Right hindlimb (tissue), 1 donor: ENCODE measurements around the gene ATP11A.
"Not testable (repeated sequence)": the region's sequence is repeated elsewhere in the genome, so short reads cannot be mapped to it uniquely, and the experiment has no call there.

Experiments used
- DNase-seq: peaks from one replicate; pipeline ENCODE4 v3.0.0-alpha.2; 2018

Gene ATP11A

DNA sequence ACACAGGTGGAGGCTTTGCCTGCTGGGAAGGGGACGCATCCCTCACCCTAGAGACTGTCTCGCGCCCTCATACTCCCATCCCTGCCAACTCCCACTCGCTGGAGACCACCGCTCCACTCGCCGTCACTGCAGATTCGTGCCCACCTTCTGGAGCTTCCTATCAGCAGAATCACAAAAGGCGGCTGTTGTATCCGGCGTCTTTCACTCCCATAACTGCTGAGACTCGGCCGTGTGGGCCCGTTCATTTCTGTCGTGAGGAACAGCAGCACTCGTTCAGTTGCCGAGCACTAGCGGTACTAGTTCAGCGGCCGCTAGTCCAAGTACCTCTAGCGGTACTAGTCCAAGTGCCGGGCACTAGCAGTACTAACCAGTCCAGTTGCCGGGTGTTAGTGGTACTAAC lies 154.6 kb downstream of the ATP11A start:
- DNase-seq: no peak

DNA sequence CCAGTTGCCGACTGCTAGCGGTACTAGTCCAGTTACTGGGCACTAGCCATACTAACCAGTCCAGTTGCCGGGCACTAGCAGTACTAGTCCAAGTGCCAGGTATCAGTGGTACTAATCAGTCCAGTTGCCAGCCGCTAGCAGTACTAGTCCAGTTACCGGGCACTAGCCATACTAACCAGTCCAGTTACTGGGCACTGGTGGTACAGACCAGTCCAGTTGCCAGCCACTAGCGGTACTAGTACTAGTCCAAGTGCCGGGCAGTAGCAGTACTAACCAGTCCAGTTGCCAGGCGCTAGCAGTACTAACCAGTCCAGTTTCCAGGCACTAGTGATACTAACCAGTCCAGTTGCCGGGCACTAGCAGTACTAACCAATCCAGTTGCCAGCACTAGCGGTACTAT lies 155.0 kb downstream of the ATP11A start:
- no peak for DNase-seq

DNA sequence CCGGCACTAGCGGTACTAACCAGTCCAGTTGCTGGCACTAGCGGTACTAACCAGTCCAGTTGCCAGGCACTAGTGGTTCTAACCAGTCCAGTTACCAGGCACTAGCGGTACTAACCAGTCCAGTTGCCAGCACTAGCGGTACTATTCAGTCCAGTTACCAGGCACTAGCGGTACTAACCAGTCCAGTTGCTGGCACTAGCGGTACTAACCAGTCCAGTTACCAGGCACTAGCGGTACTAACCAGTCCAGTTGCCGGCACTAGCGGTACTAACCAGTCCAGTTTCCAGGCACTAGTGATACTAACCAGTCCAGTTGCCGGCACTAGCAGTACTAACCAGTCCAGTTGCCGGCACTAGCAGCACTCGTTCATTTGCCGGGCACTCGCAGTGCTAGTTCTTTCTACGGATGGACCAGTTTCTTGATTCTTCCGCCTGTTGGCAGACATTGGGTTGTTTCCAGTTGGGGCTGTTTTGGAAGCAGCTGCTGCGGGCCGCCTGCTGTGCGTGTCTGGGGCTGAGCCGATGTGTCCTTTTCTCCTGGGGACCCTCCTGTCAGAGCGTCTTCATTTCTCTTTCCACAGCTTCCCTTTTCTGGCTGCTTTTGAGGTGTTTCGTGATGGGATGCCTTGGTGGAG lies 155.8 kb downstream of the ATP11A start:
- DNase-seq: no peak

DNA sequence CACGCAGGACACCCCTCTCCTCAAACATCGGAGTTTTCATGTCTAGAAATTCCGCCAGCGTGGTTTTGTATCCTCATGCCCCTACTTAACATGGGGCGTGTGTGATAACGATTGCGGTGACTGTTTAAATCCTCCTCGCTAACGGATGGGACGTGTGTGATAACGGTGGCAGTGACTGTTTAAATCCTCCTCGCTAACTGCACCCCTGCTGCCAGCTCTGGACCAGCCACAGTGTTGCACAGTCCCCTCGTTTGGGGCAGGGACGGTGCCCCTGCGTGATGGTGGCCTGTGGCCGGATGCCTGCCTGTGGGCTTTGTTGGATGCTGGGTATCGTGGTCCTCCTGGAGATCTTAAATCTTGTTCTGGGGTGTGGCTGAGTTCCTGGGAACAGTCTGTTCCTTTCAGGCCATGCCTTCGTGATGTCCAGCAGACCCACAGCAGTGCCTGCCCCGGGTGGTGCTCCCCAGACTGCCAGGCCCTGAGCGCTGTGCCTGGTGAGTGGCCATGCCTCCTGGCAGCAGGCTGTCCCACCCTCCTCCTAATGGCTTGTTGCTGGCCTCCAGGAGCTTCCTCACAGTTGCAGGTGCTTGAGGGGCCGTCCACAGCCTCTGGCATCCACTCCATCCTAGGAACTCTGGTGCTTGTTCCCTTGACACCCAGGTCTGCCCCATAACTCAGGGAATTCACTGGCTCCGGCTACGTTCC lies 156.7 kb downstream of the ATP11A start:
- DNase-seq: no peak

DNA sequence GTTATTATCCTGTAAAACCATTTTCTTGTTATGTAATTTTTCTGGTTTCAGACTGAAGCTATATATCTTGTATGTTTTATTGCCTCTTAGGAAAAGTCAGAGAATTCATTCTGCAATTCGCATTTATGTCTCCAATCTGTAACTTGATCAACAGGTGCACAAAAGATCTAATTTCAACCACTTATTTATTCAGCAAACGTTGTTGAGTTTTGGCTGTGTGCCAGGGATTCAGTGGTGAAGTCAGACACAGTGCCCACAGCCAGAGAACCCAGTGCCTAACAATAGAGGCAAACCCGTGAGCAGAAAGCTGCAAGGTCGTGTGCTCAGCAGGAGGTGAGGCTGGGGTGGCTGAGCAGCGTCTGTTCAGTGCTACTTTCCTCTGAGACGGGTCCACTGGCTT lies 159.7 kb downstream of the ATP11A start:
- DNase-seq: no peak

DNA sequence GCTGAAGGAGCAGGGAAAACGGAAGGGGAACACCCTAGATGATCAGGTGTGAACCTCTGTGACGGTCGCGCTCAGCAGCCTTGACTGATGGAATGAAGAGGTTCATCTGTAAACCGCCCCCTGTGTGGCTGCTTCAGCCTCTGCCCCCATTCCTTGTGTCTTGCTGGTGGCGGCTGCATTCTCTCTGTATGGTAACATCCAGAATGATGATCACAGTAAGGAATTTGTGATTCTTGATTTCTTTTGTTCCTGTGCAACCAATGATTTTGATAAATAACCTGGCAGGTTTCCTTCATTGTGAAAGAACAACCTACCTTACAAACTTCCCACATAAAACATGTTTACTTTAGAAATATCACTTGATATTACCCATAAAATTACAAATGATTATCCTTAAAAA lies 160.4 kb downstream of the ATP11A start:
- DNase-seq: no peak

DNA sequence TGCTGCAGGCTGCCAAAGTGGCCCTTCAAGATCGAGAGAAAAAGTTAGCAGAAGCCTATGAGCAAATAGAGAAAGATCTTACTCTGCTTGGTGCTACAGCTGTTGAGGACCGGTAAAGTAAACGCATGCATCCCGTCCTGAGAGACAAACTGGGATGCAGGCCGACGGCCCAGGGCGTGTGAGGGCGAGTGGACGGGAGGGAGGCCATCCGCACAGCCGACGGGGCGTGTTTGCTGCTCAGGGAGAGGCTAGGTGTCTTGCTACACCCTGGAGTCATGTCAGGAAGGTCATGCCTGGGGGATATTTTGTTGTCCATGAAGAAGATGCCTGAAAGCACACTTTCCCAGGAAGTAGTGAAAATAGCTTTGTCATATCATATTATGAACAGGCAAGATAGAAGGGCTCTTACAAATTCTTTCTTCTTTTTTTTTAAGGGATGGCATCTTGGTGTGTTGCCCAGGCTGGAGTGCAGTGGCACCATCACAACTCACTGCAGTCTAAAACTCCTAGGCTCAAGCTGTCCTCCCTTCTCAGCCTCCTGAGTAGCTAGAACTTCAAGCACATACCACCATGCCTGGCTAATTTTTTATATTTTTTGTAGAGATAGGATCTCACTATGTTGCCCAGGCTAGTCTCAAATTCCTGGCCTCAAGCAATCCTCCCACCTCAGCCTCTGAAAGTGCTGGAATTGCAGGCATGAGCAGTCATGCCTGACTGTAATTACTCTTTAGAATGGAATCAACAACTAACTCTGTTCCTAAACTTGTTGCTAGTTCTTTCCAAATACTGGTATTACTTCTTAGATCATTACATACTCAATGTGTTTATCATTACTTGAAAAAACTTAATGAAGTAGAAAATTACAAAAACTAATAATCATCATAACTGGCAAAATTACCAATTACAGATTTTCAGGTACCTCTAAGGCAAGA lies 161.5 kb downstream of the ATP11A start:
- DNase-seq: no peak

DNA sequence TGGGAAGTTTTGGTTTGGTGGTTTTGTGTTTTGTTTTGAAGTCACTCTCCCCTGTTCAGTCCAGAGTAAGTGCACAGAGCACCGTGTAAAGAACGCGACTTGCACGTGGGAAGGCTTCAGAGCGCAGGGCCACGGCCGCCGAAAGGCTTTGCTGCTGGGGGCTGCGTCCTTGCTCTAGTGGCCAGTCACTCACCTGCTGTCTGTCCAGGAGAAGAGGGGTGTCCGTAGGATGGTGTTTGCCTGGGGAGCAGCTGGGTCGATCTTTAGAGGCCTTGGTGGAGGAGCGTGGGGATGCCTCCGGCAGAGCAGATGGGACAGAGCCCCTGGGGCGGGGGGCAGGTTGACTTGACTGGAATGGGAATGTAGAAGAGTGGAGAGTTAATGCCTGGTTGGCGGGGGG lies 162.6 kb downstream of the ATP11A start:
- DNase-seq: no peak

DNA sequence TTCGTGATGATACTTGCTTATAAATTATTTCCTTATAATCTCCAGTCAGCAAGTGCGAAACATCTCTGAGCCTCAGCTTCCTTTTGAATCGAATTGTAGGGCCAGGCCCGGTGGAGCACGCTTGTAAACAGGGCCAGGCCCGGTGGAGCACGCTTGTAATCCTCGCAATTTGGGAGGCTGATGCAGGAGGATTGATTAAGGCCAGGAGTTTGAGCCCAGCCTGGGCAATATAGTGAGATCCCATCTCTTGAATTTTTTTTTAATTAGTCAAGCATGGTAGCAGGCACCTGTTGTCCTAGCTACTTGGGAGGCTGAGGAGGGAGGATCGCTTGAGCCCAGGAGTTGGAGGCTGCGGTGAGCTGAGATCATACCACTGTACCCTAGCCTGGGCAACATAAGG lies 163.0 kb downstream of the ATP11A start:
- no peak for DNase-seq

DNA sequence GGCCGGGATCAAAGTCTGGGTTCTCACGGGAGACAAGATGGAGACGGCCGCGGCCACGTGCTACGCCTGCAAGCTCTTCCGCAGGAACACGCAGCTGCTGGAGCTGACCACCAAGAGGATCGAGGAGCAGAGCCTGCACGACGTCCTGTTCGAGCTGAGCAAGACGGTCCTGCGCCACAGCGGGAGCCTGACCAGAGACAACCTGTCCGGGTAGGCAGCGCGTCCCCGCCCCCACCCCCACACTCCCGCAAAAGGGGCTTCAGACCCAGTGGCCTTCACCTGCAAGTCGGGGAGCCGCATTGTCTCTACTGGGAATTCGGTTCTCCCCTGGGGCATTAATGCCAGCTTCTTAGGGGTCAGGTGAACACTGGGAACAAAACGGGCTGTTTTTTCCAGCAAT lies 164.5 kb downstream of the ATP11A start:
- no peak for DNase-seq

DNA sequence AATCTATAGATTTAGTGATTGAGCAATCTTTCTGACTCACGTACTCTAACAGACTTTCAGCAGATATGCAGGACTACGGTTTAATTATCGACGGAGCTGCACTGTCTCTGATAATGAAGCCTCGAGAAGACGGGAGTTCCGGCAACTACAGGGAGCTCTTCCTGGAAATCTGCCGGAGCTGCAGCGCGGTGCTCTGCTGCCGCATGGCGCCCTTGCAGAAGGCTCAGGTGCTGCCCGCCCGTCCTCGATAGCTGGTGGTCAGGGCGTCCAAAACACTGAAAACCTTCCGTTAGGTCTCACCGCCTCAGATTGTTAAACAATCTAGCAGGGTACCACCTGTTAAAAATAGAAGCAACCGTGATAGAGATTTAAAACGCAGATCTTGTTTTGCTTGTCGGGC lies 166.0 kb downstream of the ATP11A start:
- no peak for DNase-seq

DNA sequence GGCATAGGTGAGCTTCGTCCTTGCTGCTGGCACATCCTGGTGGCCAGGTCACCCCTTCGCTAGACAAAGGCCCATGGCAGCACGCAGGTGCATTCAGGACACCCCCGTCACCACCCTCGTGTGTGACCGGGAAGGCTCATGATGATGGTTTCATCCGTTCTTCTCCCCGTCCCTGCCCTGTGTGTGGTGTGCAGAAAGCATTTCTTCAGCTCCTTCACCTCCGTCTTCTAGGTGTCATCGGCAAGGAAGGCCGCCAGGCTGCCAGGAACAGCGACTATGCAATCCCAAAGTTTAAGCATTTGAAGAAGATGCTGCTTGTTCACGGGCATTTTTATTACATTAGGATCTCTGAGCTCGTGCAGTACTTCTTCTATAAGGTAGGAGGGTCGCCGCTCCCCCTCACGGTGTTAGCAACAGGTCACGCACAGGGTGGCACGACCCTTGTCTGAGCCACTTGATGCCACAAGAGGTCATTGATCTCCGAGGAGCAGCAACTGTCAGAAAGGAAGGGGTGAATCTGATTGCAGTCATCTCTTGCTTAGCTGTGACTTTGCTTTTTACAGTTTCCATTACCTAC lies 168.2 kb downstream of the ATP11A start:
- DNase-seq: no peak

DNA sequence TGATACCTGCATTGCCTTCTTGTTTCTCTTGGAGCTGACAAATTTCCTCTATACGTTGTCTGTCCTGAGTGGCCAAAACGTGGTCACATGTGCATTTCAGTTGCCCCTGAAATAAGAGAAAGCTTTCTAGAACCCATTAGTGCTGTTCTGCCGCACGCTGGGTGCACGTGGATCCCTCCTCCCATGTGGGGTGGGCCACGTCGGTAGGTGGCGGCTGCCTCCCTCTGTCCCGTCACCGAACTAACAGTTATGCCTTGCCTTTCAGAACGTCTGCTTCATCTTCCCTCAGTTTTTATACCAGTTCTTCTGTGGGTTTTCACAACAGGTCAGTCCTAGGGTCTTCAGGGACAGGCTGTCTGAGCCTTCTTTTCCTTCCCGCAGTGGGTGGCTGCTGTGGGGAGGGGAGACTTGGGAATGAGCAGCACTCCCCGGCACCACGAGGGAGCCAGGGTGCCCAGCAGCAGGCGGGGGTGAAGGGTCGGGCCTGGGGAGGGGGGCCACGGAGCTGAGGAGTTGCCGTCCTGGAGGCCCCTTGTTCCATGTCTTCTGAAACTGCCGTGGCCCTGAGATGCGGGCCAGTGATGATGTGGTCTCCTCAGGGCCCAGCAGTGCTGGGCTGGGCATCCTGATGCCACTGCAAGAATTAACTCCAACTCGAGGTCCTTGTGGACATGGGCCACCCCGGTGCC lies 169.4 kb downstream of the ATP11A start:
- no peak for DNase-seq

DNA sequence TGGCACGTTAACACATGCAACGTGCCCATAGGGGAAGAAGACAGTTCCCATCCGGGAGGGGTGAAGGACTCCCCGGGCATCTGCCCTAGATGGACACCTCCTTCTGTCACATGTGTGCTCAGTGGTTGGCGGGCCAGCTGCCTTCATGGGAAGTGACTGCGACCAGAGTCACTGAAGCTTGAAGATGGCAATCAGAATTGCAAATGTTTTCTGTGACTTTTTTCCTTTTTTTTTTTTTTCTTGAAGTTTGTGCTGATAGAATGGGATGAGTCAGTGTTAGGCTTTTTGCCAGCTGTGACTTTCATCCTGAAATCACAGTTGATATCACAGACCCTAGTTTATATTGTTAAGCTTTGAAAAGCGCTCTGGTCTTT lies 170.0 kb downstream of the ATP11A start:
- no peak for DNase-seq

DNA sequence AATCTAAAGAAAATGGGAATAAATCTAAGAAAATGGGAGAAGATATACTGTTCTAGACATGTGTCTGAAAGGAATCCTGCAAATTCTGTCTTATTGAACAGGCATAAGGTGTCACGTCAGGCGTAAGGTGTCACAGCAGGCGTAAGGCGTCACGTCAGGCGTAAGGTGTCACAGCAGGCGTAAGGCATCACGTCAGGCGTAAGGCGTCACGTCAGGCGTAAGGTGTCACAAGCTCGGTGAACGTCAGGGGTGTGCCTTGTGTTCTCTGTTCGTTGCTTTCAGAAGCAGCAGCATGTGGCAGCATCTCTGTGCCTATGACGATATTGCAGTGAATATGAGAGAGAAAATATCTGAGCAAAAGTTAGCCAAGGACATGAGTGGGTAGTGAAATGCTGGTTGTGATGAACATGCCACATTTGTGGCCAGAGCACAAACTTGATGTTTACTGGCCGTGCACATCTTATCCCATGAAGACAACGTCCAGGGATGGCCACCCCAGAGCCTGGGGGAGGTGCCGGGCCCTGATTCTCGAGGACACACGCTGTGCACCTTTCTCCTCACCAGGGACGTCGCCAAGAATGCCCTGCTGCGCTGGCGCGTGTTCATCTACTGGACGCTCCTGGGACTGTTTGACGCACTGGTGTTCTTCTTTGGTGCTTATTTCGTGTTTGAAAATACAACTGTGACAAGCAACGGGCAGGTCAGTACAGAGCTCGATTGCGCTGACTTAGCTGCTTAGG lies 172.2 kb downstream of the ATP11A start:
- DNase-seq: no peak

DNA sequence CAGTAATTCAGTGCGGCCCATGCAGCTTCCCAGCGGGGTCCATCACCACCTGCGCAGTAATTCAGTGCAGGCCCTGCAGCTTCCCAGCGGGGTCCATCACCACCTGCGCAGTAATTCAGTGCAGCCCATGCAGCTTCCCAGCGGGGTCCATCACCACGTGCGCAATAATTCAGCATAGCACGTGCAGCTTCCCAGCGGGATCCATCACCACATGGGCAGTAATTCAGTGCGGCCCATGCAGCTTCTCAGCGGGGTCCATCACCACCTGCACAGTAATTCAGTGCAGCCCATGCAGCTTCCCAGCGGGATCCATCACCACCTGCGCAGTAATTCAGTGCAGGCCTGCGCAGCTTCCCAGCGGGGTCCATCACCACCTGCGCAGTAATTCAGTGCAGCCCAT lies 173.5 kb downstream of the ATP11A start:
- DNase-seq: not testable (repeated sequence)

DNA sequence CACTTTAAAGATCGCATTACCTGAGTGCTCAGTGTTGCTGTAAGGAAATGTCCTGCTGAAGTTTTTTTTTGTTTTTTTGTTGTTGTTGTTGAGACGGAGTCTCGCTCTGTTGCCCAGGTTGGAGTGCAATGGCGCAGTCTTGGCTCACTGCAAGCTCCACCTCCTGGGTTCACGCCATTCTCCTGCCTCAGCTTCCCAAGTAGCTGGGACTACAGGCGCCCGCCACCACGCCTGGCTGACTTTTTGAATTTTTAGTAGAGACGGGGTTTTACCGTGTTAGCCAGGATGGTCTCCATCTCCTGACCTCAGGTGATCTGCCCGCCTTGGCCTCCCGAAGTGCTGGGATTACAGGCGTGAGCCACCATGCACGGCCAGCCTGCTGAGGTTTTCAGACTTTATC lies 175.6 kb downstream of the ATP11A start:
- not testable (repeated sequence) for DNase-seq

DNA sequence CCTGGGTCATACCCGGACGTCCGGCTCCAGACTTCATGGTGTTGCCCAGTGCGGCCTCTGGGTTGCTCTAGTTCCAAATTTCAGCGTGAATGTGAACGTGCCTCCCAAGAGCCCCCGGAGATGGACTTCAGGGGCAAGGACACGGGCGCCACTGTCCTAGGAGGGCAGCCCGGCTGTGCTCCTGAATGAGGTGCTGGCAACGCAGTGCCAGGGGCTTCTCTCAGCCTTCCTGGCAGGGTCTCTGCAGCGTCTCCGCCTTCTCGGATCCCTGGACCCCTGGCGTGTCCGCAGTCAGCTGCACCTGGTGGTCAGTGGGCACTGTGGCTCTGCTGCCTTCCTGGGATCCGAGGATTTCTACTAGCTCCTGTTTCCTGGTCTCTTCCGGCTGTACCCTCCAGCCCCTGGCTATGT lies 177.5 kb downstream of the ATP11A start:
- no peak for DNase-seq

DNA sequence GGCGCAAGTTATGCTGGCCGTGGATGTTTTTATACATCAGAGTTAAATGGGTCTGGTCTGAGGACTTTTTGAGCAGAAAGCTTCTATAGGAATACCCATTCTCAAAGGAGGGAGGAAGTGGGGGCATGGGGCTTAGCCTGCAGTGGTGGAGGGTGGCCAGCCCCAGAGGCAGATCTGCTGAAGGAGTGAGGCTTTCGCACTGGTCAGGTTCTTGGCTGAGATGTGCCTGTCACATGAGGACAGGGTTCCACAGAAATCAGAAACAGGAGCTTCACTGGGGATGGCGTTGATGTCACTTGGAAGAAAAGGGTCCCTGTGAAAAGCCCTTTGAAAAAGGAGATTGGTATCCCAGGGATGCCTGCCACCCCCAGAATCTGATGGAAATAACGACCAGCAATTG lies 178.5 kb downstream of the ATP11A start:
- DNase-seq: no peak

DNA sequence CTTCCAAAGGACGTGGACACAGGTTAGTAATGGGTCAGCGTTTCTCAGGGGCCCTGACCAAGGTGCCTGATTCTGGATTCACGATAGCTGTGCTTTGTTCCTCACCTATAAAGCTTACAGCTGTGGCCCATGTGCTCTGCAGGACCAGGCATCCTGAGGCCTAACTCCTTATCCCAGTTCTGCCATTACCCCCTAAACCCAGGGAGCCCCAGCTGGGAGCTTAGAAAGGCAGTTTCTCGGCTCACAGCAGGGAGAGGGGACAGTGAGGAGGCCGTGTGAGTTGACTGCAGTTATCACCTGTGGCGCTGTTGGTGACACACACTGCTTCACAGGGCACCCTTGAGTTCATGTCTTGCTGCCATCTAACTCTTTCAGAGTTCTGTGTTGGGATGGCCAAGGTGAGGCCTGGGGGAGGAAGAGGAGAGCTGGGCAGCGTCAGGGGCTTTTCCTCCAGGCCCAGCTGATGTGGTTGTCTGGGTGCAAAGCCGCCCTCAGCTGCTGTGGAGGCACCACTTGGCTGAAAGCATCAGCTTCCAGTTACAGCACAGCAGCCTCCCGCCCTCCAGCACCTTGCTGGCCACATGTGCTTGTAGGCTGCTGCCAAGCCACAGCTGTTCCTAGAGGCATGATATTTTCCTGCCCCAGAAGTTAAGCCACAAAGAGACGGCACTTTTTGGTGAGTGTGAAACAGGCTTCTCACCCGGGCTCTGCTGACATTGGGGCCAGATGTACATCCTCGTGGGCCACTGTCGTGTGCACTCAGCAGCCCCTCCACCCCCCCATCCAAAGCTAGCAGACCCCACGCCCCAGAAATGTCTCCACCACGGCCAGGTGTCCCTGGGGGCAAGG lies 179.6 kb downstream of the ATP11A start:
- DNase-seq: peak; percentile 57

DNA sequence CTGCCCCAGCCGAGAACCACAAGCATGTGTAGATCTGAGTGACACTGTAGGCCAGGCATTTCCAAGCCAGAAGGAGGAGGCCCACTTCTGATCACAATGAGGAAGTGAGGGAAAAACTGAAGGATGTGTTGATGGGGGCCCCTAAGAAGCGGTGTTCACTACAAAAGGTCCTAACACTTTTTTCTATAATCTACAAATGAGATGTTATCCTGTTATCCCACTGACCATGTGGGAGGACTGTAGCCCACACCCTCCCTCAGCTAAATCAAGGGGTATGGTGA lies 180.2 kb downstream of the ATP11A start:
- no peak for DNase-seq
